GM12878 (cell line): ENCODE measurements around the gene CDK4. TPM values are rescaled to one million over a fixed set of nuclear protein-coding genes. Genes with fewer than 3 reads are reported as not detected.

ENCODE experiments used
- CEBPZ ChIP-seq: fragments of 150-350 bp; IDR thresholded peaks from 2 replicates; pipeline ENCODE4 v1.6.1; 2016; ENCODE audit warnings: low read depth, low read length
- JUNB ChIP-seq: IDR thresholded peaks from 2 replicates; pipeline ENCODE4 v1.6.1; 2016; ENCODE audit warnings: antibody characterized with exemption, mild to moderate bottlenecking
- MAX ChIP-seq: IDR thresholded peaks from 2 replicates; pipeline ENCODE4 v1.6.1; 2012; ENCODE audit warnings: low read depth, low read length, improper control_type of control experiment
- RELB ChIP-seq: fragments of 450-650 bp; IDR thresholded peaks from 2 replicates; pipeline ENCODE4 v1.6.1; 2017; ENCODE audit warnings: low read depth, mild to moderate bottlenecking, moderate library complexity
- REST ChIP-seq: IDR thresholded peaks from 2 replicates; pipeline ENCODE4 v1.6.1; 2012; ENCODE audit warnings: mild to moderate bottlenecking, low read depth, low read length
- RFX5 ChIP-seq: IDR thresholded peaks from 2 replicates; pipeline ENCODE4 v1.6.1; 2011; ENCODE audit warnings: low read depth, low read length, improper control_type of control experiment
- SP1 ChIP-seq: IDR thresholded peaks from one replicate; pipeline ENCODE4 v1.6.1; 2011; ENCODE audit warnings: low read depth, low read length
- SREBF2 ChIP-seq: IDR thresholded peaks from 2 replicates; pipeline ENCODE4 v1.6.1; 2012; ENCODE audit warnings: mild to moderate bottlenecking, low read length
- USF1 ChIP-seq: IDR thresholded peaks from 2 replicates; pipeline ENCODE4 v1.6.1; 2011; ENCODE audit warnings: borderline replicate concordance, low read depth, mild to moderate bottlenecking, moderate library complexity, mixed read lengths, low read length; ENCODE audit not compliant: insufficient read depth; ENCODE audit errors: extremely low read length
- ZNF24 ChIP-seq: fragments of 450-650 bp; IDR thresholded peaks from 2 replicates; pipeline ENCODE4 v1.6.1; 2017; ENCODE audit warnings: antibody characterized with exemption, mild to moderate bottlenecking
- ZNF592 ChIP-seq: fragments of 450-650 bp; IDR thresholded peaks from 2 replicates; pipeline ENCODE4 v1.6.1; 2017; ENCODE audit warnings: mild to moderate bottlenecking, moderate library complexity
- polyA plus RNA-seq, 11 experiments: library from polyadenylated mRNA; depleted of rRNA in 4 of 11; unstranded in 6 of 11; stranded (reverse) in 5 of 11; fragments of >200 nt; fragmentation: Nextera tagmentation in 4 of 11; fragmentation: Illumina TruSeq in 1 of 11; extraction: Ambion mirVana in 4 of 11; extraction: Trizol in 1 of 11; gene quantifications; 1 replicate in 1 of 11; 2 replicates in 10 of 11; pipeline versions ENCODE4 v1.2.1 to v1.2.3, GENCODE V29; 2011 to 2016; ENCODE audit warnings: inconsistent platforms in 2 of 11, missing spikeins in 2 of 11, low read depth in 1 of 11
- total RNA-seq, 4 experiments: library from RNA; depleted of rRNA in 3 of 4; stranded (reverse); fragments of >200 nt in 3 of 4; fragmentation: Illumina TruSeq in 1 of 4; extraction: Trizol in 1 of 4; gene quantifications; 2 replicates each; pipeline versions ENCODE4 v1.2.1 to v1.2.3, GENCODE V29; 2013 to 2021

Gene CDK4
- total and polyA plus RNA-seq, 10 of the 15 experiments (the other 5 are each of a cell fraction or from before 2014, with no cell fraction given), result 26.1 to 385 (median 221) TPM

- TF ChIP-seq ZNF592 (no peak), SP1 (no peak), JUNB (no peak), MAX (no peak), ZNF24 (no peak), REST (no peak), RELB (no peak), USF1 (no peak), RFX5 (no peak), SREBF2 (no peak), CEBPZ (no peak)
Observed at GRCh38 chr12:57780284-57780897, 28.3 kb upstream of the CDK4 start (continued).
